Right lobe of liver (tissue), 4 donors: Measurements from ENCODE around the gene AGO3.

Experiments used
- CTCF ChIP-seq, 4 donors: fragments of 200-600 bp in 3 of 4; fragments of 450-650 bp in 1 of 4; IDR thresholded peaks; one replicate each; pipeline versions ENCODE4 v1.5.1 to v1.8.0; 2016 to 2022; ENCODE audit warnings: antibody characterized with exemption in 4 of 4, mild to moderate bottlenecking in 2 of 4
- POLR2A ChIP-seq: fragments of 450-650 bp; IDR thresholded peaks from one replicate; pipeline ENCODE4 v1.6.1; 2017; ENCODE audit warnings: antibody characterized with exemption, mild to moderate bottlenecking
- donor health status: DM: no; HTN: no; CAD: no.
- donor health status: DM: no; HTN: no; CAD: no.
- donor health status: DM: no; HTN: yes; CAD: no.

- no peak for TF ChIP-seq CTCF (IDR thresholded peaks at IDR 0.05)
- TF ChIP-seq POLR2A: no peak
Measured at GRCh38 chr1:35958558-35958957, 27.7 kb downstream of the AGO3 start.
